Suppressor macrophage treated with lipopolysaccharide for 1 hour (primary cell): ENCODE results near the gene CATSPERE.
"Not testable (repeated sequence)": the region's sequence is repeated elsewhere in the genome, so short reads cannot be mapped to it uniquely, and the experiment has no call there.

Experiments
- DNase-seq, 3 donors: peaks; one replicate each; pipeline ENCODE4 v3.0.0-alpha.2; 2020 to 2022

CATSPERE gene

DNA sequence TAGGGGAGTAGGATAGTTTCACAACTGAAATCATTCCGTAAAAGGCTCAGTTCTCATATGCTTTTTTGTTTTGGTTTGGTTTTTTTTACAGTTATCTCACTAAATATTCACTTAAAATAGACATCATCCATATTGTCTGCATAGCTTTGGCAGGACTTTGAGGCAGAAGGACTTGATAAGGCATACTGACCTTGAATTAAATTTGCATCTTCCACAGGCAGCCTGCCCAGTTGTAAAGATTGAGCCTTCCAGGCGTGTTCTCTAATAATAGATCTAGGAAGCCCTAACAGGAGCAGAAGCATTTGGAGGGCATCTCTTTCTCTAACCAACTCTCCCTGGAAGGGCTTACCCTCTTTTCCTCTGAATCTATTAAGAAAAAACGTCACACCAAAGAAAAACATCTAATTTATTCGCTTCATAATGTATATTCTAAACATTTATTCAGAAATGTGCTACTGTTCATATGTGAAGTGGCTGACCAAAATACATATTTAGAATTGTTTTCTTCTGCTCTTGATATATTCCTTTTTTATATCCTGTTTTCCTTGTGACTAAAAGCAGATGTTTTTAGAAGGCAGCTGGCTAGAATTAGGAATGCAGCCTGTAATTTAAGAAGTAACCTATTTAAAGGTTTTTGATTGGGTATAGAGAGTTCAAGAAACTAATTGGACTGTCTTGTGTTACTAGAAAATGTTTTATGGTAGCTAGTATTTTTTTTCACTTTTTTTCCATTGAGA, 212.0 kb downstream of the CATSPERE start:
- DNase-seq: no peak

DNA sequence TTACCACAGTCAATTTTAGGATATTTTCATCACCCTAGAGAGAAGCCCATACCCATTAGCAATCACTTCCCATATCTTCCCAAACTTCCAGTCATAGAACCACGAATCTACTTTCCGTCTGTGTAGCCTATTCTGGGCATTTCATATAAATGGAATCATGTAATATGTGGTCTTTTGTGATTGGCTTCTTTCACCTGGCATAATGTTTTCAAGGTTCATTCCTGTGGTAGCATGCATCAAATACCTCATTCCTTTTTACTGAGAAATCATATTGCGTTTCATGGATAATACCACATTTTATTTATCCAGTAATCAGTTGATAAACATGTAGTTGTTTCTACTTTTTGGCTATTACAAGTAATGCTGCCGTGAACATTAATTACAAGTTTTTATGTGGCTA, 213.4 kb downstream of the CATSPERE start:
- DNase-seq: no peak

DNA sequence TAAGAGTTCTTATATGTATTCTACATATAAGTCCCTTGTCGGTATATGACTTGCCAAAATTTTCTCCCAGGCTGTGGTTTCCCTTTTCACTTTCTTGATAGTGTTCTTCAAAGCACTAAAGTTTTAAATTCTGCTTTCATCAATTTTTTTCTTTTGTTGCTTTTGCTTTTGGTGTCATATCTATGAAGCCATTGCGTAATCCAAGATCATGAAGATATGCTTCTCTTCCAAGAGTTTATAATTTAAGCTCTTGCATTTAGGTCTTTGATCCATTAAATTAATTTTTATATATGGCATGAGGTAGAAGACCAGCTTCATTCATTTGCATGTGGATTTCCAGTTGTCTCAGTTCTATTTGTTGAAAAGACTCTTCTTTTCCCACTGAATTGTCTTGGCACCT, 214.1 kb downstream of the CATSPERE start:
- peak in 1 of 3 donors; percentile 23 for DNase-seq

DNA sequence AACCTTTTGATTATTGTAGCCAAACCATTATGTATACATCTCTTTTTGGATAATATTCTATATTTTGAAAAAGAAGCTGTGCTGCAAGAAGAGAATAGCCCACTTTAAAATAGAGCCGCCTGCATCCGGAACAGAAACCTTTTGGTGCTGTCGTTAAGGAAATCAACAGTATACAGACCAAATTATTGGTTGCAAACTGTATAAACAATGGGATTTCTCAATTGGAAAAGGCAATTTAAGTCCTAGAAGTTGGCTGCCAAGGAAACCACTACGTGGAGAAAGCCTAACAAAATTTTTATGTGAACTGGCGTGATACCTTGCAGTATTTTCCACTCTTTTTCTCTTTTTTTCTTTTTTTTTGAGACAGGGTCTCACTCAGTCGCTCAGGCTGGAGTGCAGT, 217.6 kb downstream of the CATSPERE start:
- no peak for DNase-seq

DNA sequence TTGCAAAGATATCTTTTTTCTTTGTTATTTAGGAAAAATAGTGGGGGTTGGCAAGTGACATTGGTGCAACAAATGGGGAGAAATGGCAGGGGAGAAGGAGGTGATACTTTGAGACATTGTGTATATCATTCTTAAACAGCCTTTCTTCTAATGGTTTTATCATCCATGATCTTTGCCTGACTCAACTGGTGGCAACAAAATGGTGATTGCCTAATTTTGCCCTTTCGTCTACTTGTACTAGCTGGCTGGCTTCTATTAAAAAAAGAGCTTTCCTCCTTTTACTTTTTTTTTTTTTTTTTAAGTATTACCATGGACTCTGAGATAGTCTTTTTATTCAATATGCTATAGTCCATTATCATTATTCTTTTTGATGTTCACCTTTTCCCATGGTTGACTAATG, 219.6 kb downstream of the CATSPERE start:
- no peak for DNase-seq

DNA sequence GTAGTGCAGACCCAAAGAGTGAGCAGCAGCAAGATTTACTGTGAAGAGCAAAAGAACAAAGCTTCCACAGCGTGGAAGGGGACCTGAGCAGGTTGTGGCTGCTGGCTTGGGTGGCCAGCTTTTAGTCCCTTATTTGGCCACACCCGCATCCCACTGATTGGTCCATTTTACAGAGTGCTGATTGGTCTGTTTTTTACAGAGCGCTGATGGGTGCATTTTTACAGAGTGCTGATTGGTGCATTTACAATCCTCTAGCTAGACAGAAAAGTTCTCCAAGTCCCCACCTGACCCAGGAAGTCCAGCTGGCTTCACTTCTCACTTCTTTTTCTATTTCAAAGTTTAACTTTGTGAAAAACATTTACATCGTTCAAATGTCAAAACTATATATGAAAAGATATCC, 221.0 kb downstream of the CATSPERE start:
- DNase-seq: not testable (repeated sequence)
